Measurements from ENCODE around the gene KLRG1. TPM values are rescaled to one million over a fixed set of nuclear protein-coding genes. Genes with fewer than 3 reads are reported as not detected.

Gene KLRG1
- total RNA-seq, 2 experiments from 2014 or later = 4.9 to 12.5 TPM

GRCh38 chr12:8960176-8960575 lies 29.2 kb upstream of the KLRG1 start:
- ChIA-PET POLR2A (interaction anchor here (1.4 kb wide), 1 partner anchor 11 kb away, joined by 3 read pairs; no protein-coding TSS in a partner anchor), CTCF (ENCODE audit: unreplicated experiment) (no interaction called here)
- DNase-seq (ENCODE audit: low spot score) = no peak
- intact Hi-C loops (cut with micrococcal nuclease; ENCODE audit: unreplicated experiment) = no loop called here
- Histone ChIP-seq H2AFZ (ENCODE audit: low read length) (no peak overlapping the region), H3K36me3 (ENCODE audit: insufficient read depth, low read length) (peaks cover 33% of the 10 kb centered on the region), H4K20me1 (ENCODE audit: insufficient read depth, low read length) (no peaks in the 10 kb centered on the region), H3K27ac (ENCODE audit: low read depth, low read length, poor library complexity, severe bottlenecking) (no peak overlapping the region), H3K4me1 (ENCODE audit: insufficient read depth, low read length, poor library complexity, severe bottlenecking) (no peaks in the 10 kb centered on the region), H3K9me2 (ENCODE audit: insufficient read depth, low read length) (no peaks in the 10 kb centered on the region), H3K4me3 (ENCODE audit: low read depth, low read length, poor library complexity, severe bottlenecking) (no peak overlapping the region), H3K79me2 (ENCODE audit: insufficient read depth, low read depth, low read length) (no peaks in the 10 kb centered on the region), H3K9me3 (ENCODE audit: low read length) (peaks cover 6% of the 10 kb centered on the region; the same call in 1 of the 2 replicates), H3K4me2 (ENCODE audit: low read length) (no peak overlapping the region)
- no peak for TF ChIP-seq CTCF (conservative IDR thresholded peaks at IDR 0.05; ENCODE audit: low read length)
- TF ChIP-seq EZH2phosphoT487 (IDR thresholded peaks at IDR 0.05; ENCODE audit: borderline replicate concordance, low read depth, low read length) = no peak
- BruUV-seq (replicated peaks) = no TSS peak

- Histone ChIP-seq H4K20me1 (ENCODE audit: insufficient read depth, low read length) (no peaks in the 10 kb centered on the region), H3K4me2 (ENCODE audit: low read length) (no peak overlapping the region), H2AFZ (ENCODE audit: low read length) (no peak overlapping the region), H3K9me2 (ENCODE audit: insufficient read depth, low read length) (no peaks in the 10 kb centered on the region), H3K36me3 (ENCODE audit: insufficient read depth, low read length) (no peaks in the 10 kb centered on the region), H3K27ac (ENCODE audit: low read depth, low read length, poor library complexity, severe bottlenecking) (no peak overlapping the region), H3K4me1 (ENCODE audit: insufficient read depth, low read length, poor library complexity, severe bottlenecking) (no peaks in the 10 kb centered on the region), H3K79me2 (ENCODE audit: insufficient read depth, low read depth, low read length) (no peaks in the 10 kb centered on the region), H3K4me3 (ENCODE audit: low read depth, low read length, poor library complexity, severe bottlenecking) (no peak overlapping the region), H3K9me3 (ENCODE audit: low read length) (no peaks in the 10 kb centered on the region)
- no peak for TF ChIP-seq EZH2phosphoT487 (IDR thresholded peaks at IDR 0.05; ENCODE audit: borderline replicate concordance, low read depth, low read length)
- no peak for TF ChIP-seq CTCF (conservative IDR thresholded peaks at IDR 0.05; ENCODE audit: low read length)
- intact Hi-C loops (cut with micrococcal nuclease; ENCODE audit: unreplicated experiment) = no loop called here
- no peak for DNase-seq (ENCODE audit: low spot score)
- ChIA-PET POLR2A (interaction anchor here (0.6 to 1.2 kb wide), 3 partner anchors 18 to 1323 kb away, joined by 3 to 4 read pairs (median 4); no protein-coding TSS in a partner anchor), CTCF (ENCODE audit: unreplicated experiment) (no interaction called here)
- no TSS peak for BruUV-seq (replicated peaks)
Measured at GRCh38 chr12:8968761-8969160, 20.6 kb upstream of the KLRG1 start.

GRCh38 chr12:8969861-8970411 lies 19.4 kb upstream of the KLRG1 start:
- CTCF ChIA-PET (ENCODE audit: unreplicated experiment) = no interaction called here
- no peak overlapping the region for H3K27ac ChIP-seq (ENCODE audit: low read depth, low read length, poor library complexity, severe bottlenecking)
- DNase-seq (ENCODE audit: low spot score) = no peak
- intact Hi-C loops (cut with micrococcal nuclease; ENCODE audit: unreplicated experiment) = no loop called here
- no peaks in the 10 kb centered on the region for H4K20me1 ChIP-seq (ENCODE audit: insufficient read depth, low read length)
- no peak overlapping the region for H2AFZ ChIP-seq (ENCODE audit: low read length)
- no peak overlapping the region for H3K4me3 ChIP-seq (ENCODE audit: low read depth, low read length, poor library complexity, severe bottlenecking)
- H3K9me2 ChIP-seq (ENCODE audit: insufficient read depth, low read length) = no peaks in the 10 kb centered on the region
- BruUV-seq (replicated peaks) = no TSS peak
- no peak overlapping the region for H3K4me2 ChIP-seq (ENCODE audit: low read length)
- no peaks in the 10 kb centered on the region for H3K9me3 ChIP-seq (ENCODE audit: low read length)
- no peak for TF ChIP-seq CTCF (conservative IDR thresholded peaks at IDR 0.05; ENCODE audit: low read length)
- TF ChIP-seq EZH2phosphoT487 (IDR thresholded peaks at IDR 0.05; ENCODE audit: borderline replicate concordance, low read depth, low read length) = no peak
- no peaks in the 10 kb centered on the region for H3K79me2 ChIP-seq (ENCODE audit: insufficient read depth, low read depth, low read length)
- H3K4me1 ChIP-seq (ENCODE audit: insufficient read depth, low read length, poor library complexity, severe bottlenecking) = no peaks in the 10 kb centered on the region
- POLR2A ChIA-PET = interaction anchor here (0.6 to 1.2 kb wide), 2 partner anchors 17 to 51 kb away, joined by 3 to 4 read pairs; no protein-coding TSS in a partner anchor
- H3K36me3 ChIP-seq (ENCODE audit: insufficient read depth, low read length) = no peaks in the 10 kb centered on the region

All from OCI-LY7 (cell line).